Measurements from ENCODE around the gene GARIN1A. TPM values are rescaled to one million over a fixed set of nuclear protein-coding genes. Genes with fewer than 3 reads are reported as not detected.

The GARIN1A gene
- total RNA-seq, 4 donors from 2014 or later, result 0.25 to 1.5 (median 1.3) TPM

DNA sequence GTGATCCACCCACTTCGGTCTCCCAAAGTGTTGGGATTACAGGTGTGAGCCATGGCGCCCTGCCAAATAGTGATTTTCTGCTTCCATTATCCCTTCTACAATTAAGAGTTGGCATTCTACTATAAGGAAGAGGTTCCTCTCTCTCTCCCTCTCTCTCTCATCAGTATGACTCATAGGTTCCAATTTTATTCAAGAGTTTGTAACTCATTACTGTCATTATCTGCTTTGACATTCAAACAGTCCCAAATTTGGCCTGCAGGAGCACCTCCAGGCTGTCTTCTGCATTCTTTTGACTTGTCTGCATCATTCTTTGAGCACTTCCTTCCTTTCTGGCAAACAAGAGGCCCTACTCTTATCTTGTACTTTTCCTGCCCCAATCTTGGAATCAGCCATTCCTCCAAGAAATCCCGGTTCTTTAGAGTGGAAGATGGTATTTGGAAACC is 33.8 kb downstream of the GARIN1A start:
- TF ChIP-seq POLR2A (IDR thresholded peaks at IDR 0.05) (no peak), EP300 (IDR thresholded peaks at IDR 0.05) (no peak)
- Histone ChIP-seq H3K27ac (no peak overlapping the region), H3K27me3 (no peaks in the 10 kb centered on the region), H3K4me1 (no peaks in the 10 kb centered on the region), H3K4me3 (no peak overlapping the region), H3K36me3 (no peaks in the 10 kb centered on the region), H3K9me3 (no peaks in the 10 kb centered on the region)
- 74 to 96% methylated on average over 3 of the region's 3 CpGs for WGBS, 2 donors (ENCODE audit: low coverage in 1 of 2)
- no peak for ATAC-seq

DNA sequence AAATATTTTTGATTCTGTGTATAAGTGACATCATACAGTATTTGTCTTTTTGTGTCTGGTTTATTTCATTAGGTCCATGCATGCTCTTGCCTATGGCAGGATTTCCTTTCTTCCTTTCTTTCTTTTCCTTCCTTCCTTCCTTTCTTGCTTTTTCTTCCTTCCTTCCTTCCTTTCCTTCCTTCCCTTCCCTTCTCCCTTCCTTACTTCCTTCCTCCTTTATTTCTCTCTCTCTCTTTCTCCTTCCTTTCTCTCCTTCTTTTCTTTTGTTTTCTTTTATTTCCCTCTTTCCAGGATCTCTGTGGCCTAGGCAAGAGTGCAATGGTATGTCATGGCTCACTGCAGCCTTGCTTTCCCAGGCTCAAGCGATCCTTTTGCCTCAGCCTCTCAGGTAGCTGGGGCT is 35.7 kb downstream of the GARIN1A start:
- ATAC-seq, result no peak
- no peak overlapping the region for H3K4me3 ChIP-seq
- peaks cover 0 to 2% (median 0%) of the 10 kb centered on the region in 3 donors for H3K9me3 ChIP-seq
- H3K36me3 ChIP-seq, result no peaks in the 10 kb centered on the region
- H3K4me1 ChIP-seq, result no peaks in the 10 kb centered on the region
- no peak for TF ChIP-seq EP300 (IDR thresholded peaks at IDR 0.05)
- TF ChIP-seq POLR2AphosphoS5 (IDR thresholded peaks at IDR 0.05), result no peak
- no peak for TF ChIP-seq POLR2A (IDR thresholded peaks at IDR 0.05)
- TF ChIP-seq, protein P1, sequence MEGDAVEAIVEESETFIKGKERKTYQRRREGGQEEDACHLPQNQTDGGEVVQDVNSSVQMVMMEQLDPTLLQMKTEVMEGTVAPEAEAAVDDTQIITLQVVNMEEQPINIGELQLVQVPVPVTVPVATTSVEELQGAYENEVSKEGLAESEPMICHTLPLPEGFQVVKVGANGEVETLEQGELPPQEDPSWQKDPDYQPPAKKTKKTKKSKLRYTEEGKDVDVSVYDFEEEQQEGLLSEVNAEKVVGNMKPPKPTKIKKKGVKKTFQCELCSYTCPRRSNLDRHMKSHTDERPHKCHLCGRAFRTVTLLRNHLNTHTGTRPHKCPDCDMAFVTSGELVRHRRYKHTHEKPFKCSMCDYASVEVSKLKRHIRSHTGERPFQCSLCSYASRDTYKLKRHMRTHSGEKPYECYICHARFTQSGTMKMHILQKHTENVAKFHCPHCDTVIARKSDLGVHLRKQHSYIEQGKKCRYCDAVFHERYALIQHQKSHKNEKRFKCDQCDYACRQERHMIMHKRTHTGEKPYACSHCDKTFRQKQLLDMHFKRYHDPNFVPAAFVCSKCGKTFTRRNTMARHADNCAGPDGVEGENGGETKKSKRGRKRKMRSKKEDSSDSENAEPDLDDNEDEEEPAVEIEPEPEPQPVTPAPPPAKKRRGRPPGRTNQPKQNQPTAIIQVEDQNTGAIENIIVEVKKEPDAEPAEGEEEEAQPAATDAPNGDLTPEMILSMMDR (IDR thresholded peaks at IDR 0.05), result no peak
- 67 to 83% methylated on average over 1 of the region's 1 CpG for WGBS, 2 donors (ENCODE audit: low coverage in 1 of 2)
- no peaks in the 10 kb centered on the region for H3K27me3 ChIP-seq
- H3K27ac ChIP-seq, result no peak overlapping the region

GRCh38 chr7:128708235-128708634 is 36.1 kb downstream of the GARIN1A start:
- no peaks in the 10 kb centered on the region for H3K4me1 ChIP-seq
- no peak for ATAC-seq
- H3K36me3 ChIP-seq, result no peaks in the 10 kb centered on the region
- H3K4me3 ChIP-seq, result no peak overlapping the region
- H3K27ac ChIP-seq, result no peak overlapping the region
- H3K27me3 ChIP-seq, result no peaks in the 10 kb centered on the region
- WGBS, 2 donors (ENCODE audit: low coverage in 1 of 2), result 75 to 81% methylated on average over 2 to 3 of the region's 3 CpGs
- peaks cover 0 to 6% (median 0%) of the 10 kb centered on the region in 3 donors for H3K9me3 ChIP-seq
- TF ChIP-seq POLR2A (IDR thresholded peaks at IDR 0.05), result no peak
- TF ChIP-seq, protein P1 (IDR thresholded peaks at IDR 0.05), result no peak
- no peak for TF ChIP-seq EP300 (IDR thresholded peaks at IDR 0.05)
- no peak for TF ChIP-seq POLR2AphosphoS5 (IDR thresholded peaks at IDR 0.05)

DNA sequence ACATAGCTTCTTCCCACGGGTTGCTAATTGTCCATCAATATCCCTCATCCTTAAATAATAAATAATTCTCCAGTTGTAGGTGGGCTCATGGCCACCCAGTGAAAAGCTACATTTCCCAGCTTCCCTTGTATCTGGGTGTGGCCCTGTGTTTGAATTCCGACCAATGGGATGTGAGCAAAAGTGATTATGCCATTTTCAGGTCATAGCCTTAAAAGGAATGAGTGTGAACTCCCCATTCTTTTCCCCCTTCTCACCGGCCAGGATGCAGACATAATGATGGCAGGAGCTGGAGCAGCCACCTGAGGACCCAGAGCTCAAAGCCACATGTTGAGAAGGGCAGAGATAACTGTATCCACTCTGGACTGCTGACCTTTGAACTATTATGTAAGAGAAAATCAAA is 36.7 kb downstream of the GARIN1A start:
- no peaks in the 10 kb centered on the region for H3K27me3 ChIP-seq
- no peak for ATAC-seq
- no peaks in the 10 kb centered on the region for H3K4me1 ChIP-seq
- no peak overlapping the region for H3K27ac ChIP-seq
- TF ChIP-seq POLR2AphosphoS5 (IDR thresholded peaks at IDR 0.05) (no peak), POLR2A (IDR thresholded peaks at IDR 0.05) (no peak), EP300 (IDR thresholded peaks at IDR 0.05) (no peak)
- TF ChIP-seq, protein P1 (IDR thresholded peaks at IDR 0.05), result no peak
- H3K9me3 ChIP-seq, result peaks cover 0 to 6% (median 0%) of the 10 kb centered on the region in 3 donors
- H3K36me3 ChIP-seq, result no peaks in the 10 kb centered on the region
- WGBS, 2 donors (ENCODE audit: low coverage in 1 of 2), result 55 to 76% methylated on average over 2 to 3 of the region's 3 CpGs
- no peak overlapping the region for H3K4me3 ChIP-seq

DNA sequence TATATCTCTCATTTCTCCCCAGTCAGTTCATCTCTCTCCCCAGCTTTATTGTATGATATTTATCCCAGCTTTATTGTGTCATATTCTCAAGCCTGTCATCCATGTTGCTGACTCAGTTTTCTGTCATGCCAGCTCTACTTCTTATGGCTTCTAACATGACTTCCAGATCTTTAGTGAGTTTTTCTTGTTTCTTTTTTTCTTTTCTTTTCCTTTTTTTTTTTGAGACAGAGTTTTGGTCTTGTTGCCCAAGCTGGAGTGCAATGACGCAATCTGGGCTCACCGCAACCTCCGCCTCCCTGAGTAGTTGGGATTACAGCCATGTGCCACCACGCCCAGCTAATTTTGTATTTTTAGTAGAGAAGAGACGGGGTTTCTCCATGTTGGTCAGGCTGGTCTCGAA is 38.4 kb downstream of the GARIN1A start:
- ATAC-seq, result no peak
- WGBS, 2 donors (ENCODE audit: low coverage in 1 of 2), result 78 to 89% methylated on average over 3 to 6 of the region's 6 CpGs
- H3K9me3 ChIP-seq, result peaks cover 0 to 6% (median 0%) of the 10 kb centered on the region in 3 donors
- no peak for TF ChIP-seq EP300 (IDR thresholded peaks at IDR 0.05)
- no peak for TF ChIP-seq POLR2AphosphoS5 (IDR thresholded peaks at IDR 0.05)
- TF ChIP-seq POLR2A (IDR thresholded peaks at IDR 0.05), result no peak
- TF ChIP-seq, protein P1 (IDR thresholded peaks at IDR 0.05), result no peak
- no peaks in the 10 kb centered on the region for H3K27me3 ChIP-seq
- no peaks in the 10 kb centered on the region for H3K4me1 ChIP-seq
- H3K36me3 ChIP-seq, result no peaks in the 10 kb centered on the region
- H3K4me3 ChIP-seq, result no peak overlapping the region
- no peak overlapping the region for H3K27ac ChIP-seq
